ENCODE measurements around the gene FOLH1.
"Not testable (repeated sequence)": the region's sequence is repeated elsewhere in the genome, so short reads cannot be mapped to it uniquely, and the experiment has no call there.

FOLH1 gene

GRCh38 chr11:49185597-49185996, 22.8 kb downstream of the FOLH1 start:
- not testable (repeated sequence) for FAIRE-seq; DNase-seq (ENCODE audit: insufficient read length, low spot score)

GRCh38 chr11:49184756-49185155, 23.6 kb downstream of the FOLH1 start:
- FAIRE-seq; DNase-seq (ENCODE audit: insufficient read length, low spot score): not testable (repeated sequence)

- not testable (repeated sequence) for FAIRE-seq; DNase-seq (ENCODE audit: insufficient read length, low spot score)
Measured at GRCh38 chr11:49177936-49178335, 30.5 kb downstream of the FOLH1 start.

GRCh38 chr11:49175378-49175777, 33.0 kb downstream of the FOLH1 start:
- not testable (repeated sequence) for FAIRE-seq; DNase-seq (ENCODE audit: insufficient read length, low spot score)

- FAIRE-seq, result not testable (repeated sequence)
Measured at GRCh38 chr11:49174691-49175366, 33.6 kb downstream of the FOLH1 start.

GRCh38 chr11:49171613-49172012, 36.8 kb downstream of the FOLH1 start:
- FAIRE-seq, result not testable (repeated sequence)

More at GRCh38 chr11:49174691-49175366, 33.6 kb downstream of the FOLH1 start:
- not testable (repeated sequence) for DNase-seq (ENCODE audit: insufficient read length, low spot score)

GRCh38 chr11:49169579-49169978, 38.8 kb downstream of the FOLH1 start:
- not testable (repeated sequence) for FAIRE-seq; DNase-seq (ENCODE audit: insufficient read length, low spot score)

More at GRCh38 chr11:49171613-49172012, 36.8 kb downstream of the FOLH1 start:
- not testable (repeated sequence) for DNase-seq (ENCODE audit: insufficient read length, low spot score)

GRCh38 chr11:49168992-49169391, 39.4 kb downstream of the FOLH1 start:
- not testable (repeated sequence) for FAIRE-seq; DNase-seq (ENCODE audit: insufficient read length, low spot score)

GRCh38 chr11:49151211-49151610, 57.2 kb downstream of the FOLH1 start:
- FAIRE-seq, result no peak
- no peak for DNase-seq (ENCODE audit: insufficient read length, low spot score)

- FAIRE-seq, result not testable (repeated sequence)
Measured at GRCh38 chr11:49102356-49102755, 106.0 kb downstream of the FOLH1 start.

More at GRCh38 chr11:49102356-49102755, 106.0 kb downstream of the FOLH1 start:
- not testable (repeated sequence) for DNase-seq (ENCODE audit: insufficient read length, low spot score)
